ENCODE measurements around the gene LYAR.

LYAR gene

GRCh38 chr4:4289941-4290850, at the start of gene LYAR, which contains the start of gene ZBTB49:
Gene LYAR (minus strand): TSS chr4:4290154. CDS start chr4:4283742, 6,412 bp downstream.
Gene ZBTB49 (plus strand): TSS chr4:4290251. CDS start chr4:4299946, 9,695 bp downstream.
- TF ChIP-seq CTCF (IDR thresholded peaks at IDR 0.05; ENCODE audit: control insufficient read depth, extremely low read depth, insufficient read depth), result no peak
- peak; percentile 79 for DNase-seq (ENCODE audit: low read depth)
- H3K4me3 ChIP-seq (ENCODE audit: low read depth, low read length), result peak within 1 kb of the TSS; percentile 66

- no peak for TF ChIP-seq CTCF (IDR thresholded peaks at IDR 0.05; ENCODE audit: control insufficient read depth, extremely low read depth, insufficient read depth)
- no peak overlapping the region for H3K4me3 ChIP-seq (ENCODE audit: low read depth, low read length)
- no peak for DNase-seq (ENCODE audit: low read depth)
These were observed 49.6 kb upstream of the LYAR start for GRCh38 chr4:4339504-4340085.

GRCh38 chr4:4338210-4339001, 48.5 kb upstream of the LYAR start:
- no peak for TF ChIP-seq CTCF (IDR thresholded peaks at IDR 0.05; ENCODE audit: control insufficient read depth, extremely low read depth, insufficient read depth)
- no peak overlapping the region for H3K4me3 ChIP-seq (ENCODE audit: low read depth, low read length)
- no peak for DNase-seq (ENCODE audit: low read depth)

- peak; percentile 84 for TF ChIP-seq CTCF (IDR thresholded peaks at IDR 0.05; ENCODE audit: control insufficient read depth, extremely low read depth, insufficient read depth)
- no peak for DNase-seq (ENCODE audit: low read depth)
- H3K4me3 ChIP-seq (ENCODE audit: low read depth, low read length), result no peak overlapping the region
These were observed 45.0 kb upstream of the LYAR start for GRCh38 chr4:4334798-4335520.

GRCh38 chr4:4333265-4333706, 43.3 kb upstream of the LYAR start:
- no peak overlapping the region for H3K4me3 ChIP-seq (ENCODE audit: low read depth, low read length)
- no peak for DNase-seq (ENCODE audit: low read depth)
- TF ChIP-seq CTCF (IDR thresholded peaks at IDR 0.05; ENCODE audit: control insufficient read depth, extremely low read depth, insufficient read depth), result no peak

- no peak overlapping the region for H3K4me3 ChIP-seq (ENCODE audit: low read depth, low read length)
- no peak for TF ChIP-seq CTCF (IDR thresholded peaks at IDR 0.05; ENCODE audit: control insufficient read depth, extremely low read depth, insufficient read depth)
- no peak for DNase-seq (ENCODE audit: low read depth)
These were observed 42.6 kb upstream of the LYAR start for GRCh38 chr4:4332529-4332928.
